Loucy (cell line): ENCODE measurements around the gene CTRB2.

ENCODE experiments used
- H2AFZ ChIP-seq: fragments of 200-600 bp; sonication (generic); 2 replicates; pipeline ENCODE4 v1.6.0; 2016; ENCODE audit warnings: antibody characterized with exemption, mild to moderate bottlenecking, low read length, moderate library complexity
- H3F3A ChIP-seq: fragments of 200-600 bp; 2 replicates; pipeline ENCODE4 v1.6.0; 2016; ENCODE audit warnings: antibody characterized with exemption, low read depth, mild to moderate bottlenecking
- H3K27me3 ChIP-seq: fragments of 200-600 bp; sonication (generic); 2 replicates; pipeline ENCODE4 v1.6.1; 2014; ENCODE audit warnings: low read length, mild to moderate bottlenecking; ENCODE audit not compliant: insufficient read depth, poor library complexity, severe bottlenecking
- H3K36me3 ChIP-seq: fragments of 200-600 bp; sonication (generic); 2 replicates; pipeline ENCODE4 v1.6.1; 2016; ENCODE audit warnings: low read length; ENCODE audit not compliant: insufficient read depth
- H3K4me1 ChIP-seq: fragments of 200-600 bp; sonication (generic); 2 replicates; pipeline ENCODE4 v1.5.1; 2014; ENCODE audit warnings: low read length, mild to moderate bottlenecking; ENCODE audit not compliant: insufficient read depth, poor library complexity, severe bottlenecking
- H3K4me2 ChIP-seq: fragments of 200-600 bp; sonication (generic); 2 replicates; pipeline ENCODE4 v1.6.0; 2014; ENCODE audit warnings: antibody characterized with exemption, low read length, low read depth, mild to moderate bottlenecking; ENCODE audit not compliant: poor library complexity, severe bottlenecking
- H3K4me3 ChIP-seq: fragments of 200-600 bp; sonication (generic); 2 replicates; pipeline ENCODE4 v1.5.1; 2014; ENCODE audit warnings: low read length, mild to moderate bottlenecking, mixed read lengths; ENCODE audit not compliant: poor library complexity, severe bottlenecking
- H3K79me2 ChIP-seq: fragments of 200-600 bp; sonication (generic); 2 replicates; pipeline ENCODE4 v1.6.1; 2014; ENCODE audit warnings: low read length; ENCODE audit not compliant: insufficient read depth
- H3K9ac ChIP-seq: fragments of 200-600 bp; sonication (generic); 2 replicates; pipeline ENCODE4 v1.6.0; 2014; ENCODE audit warnings: mild to moderate bottlenecking, low read depth, low read length, moderate library complexity; ENCODE audit not compliant: poor library complexity, severe bottlenecking
- H3K9me2 ChIP-seq: fragments of 200-600 bp; sonication (generic); replicated peaks from 2 replicates; pipeline ENCODE4 v1.6.1; 2016; ENCODE audit warnings: low read depth, low read length, mixed read lengths
- H3K9me3 ChIP-seq: fragments of 200-600 bp; sonication (generic); 2 replicates; pipeline ENCODE4 v1.6.1; 2014; ENCODE audit warnings: mild to moderate bottlenecking, antibody characterized with exemption, low read length, low read depth; ENCODE audit not compliant: insufficient read depth
- H4K20me1 ChIP-seq: fragments of 200-600 bp; sonication (generic); 2 replicates; pipeline ENCODE4 v1.6.0; 2014; ENCODE audit warnings: antibody characterized with exemption, low read length, mild to moderate bottlenecking; ENCODE audit not compliant: insufficient read depth, poor library complexity, severe bottlenecking
- EZH2phosphoT487 ChIP-seq: fragments of 200-600 bp; IDR thresholded peaks from 2 replicates; pipeline ENCODE4 v1.6.1; 2018; ENCODE audit warnings: antibody characterized with exemption, mild to moderate bottlenecking, moderate library complexity, borderline replicate concordance
- TF ChIP-seq, protein P1 (sequence below): fragments of 200-600 bp; sonication (generic); conservative IDR thresholded peaks from 2 replicates; pipeline ENCODE4 v1.5.1; 2014; ENCODE audit warnings: mild to moderate bottlenecking, antibody characterized with exemption, low read length

CTRB2 gene

DNA sequence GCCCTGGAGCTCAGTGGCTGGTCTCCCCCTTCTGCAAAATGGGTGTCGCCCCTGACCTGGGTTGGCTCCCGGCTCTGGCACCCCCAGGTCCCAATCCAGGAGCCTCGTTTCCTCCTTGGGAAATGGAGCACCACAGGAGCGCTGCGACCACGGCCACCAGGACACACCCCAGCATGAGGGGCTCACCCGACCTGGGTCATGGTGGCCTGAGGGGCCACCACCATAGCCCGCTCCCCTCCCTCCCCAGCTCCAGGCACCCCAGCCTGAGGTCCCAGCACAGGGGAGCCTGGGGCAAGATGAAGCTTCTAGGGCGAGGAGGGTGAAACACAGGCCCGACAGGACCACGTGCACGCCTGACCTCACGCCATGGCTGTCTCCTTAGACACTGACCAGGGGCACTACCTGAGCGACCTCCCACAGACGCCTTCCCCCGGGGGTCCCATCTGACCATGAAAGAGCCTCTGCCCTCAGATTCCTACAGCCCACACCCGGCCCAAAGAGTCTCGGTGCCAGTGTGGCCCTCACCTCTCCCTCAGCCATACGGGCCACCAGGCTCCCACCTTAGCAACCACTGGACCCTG, 32.7 kb upstream of the CTRB2 start:
- no peaks in the 10 kb centered on the region for H3K36me3 ChIP-seq
- H3F3A ChIP-seq: no peaks in the 10 kb centered on the region
- H2AFZ ChIP-seq: no peak overlapping the region
- H3K4me1 ChIP-seq: peaks cover 4% of the 10 kb centered on the region
- H3K9me2 ChIP-seq: no peaks in the 10 kb centered on the region
- no peak overlapping the region for H3K4me2 ChIP-seq
- H4K20me1 ChIP-seq: no peaks in the 10 kb centered on the region
- H3K79me2 ChIP-seq: no peaks in the 10 kb centered on the region
- H3K4me3 ChIP-seq: no peak overlapping the region
- TF ChIP-seq, protein P1, sequence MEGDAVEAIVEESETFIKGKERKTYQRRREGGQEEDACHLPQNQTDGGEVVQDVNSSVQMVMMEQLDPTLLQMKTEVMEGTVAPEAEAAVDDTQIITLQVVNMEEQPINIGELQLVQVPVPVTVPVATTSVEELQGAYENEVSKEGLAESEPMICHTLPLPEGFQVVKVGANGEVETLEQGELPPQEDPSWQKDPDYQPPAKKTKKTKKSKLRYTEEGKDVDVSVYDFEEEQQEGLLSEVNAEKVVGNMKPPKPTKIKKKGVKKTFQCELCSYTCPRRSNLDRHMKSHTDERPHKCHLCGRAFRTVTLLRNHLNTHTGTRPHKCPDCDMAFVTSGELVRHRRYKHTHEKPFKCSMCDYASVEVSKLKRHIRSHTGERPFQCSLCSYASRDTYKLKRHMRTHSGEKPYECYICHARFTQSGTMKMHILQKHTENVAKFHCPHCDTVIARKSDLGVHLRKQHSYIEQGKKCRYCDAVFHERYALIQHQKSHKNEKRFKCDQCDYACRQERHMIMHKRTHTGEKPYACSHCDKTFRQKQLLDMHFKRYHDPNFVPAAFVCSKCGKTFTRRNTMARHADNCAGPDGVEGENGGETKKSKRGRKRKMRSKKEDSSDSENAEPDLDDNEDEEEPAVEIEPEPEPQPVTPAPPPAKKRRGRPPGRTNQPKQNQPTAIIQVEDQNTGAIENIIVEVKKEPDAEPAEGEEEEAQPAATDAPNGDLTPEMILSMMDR: no peak
- TF ChIP-seq EZH2phosphoT487: no peak
- no peaks in the 10 kb centered on the region for H3K27me3 ChIP-seq
- no peaks in the 10 kb centered on the region for H3K9me3 ChIP-seq
- no peak overlapping the region for H3K9ac ChIP-seq

DNA sequence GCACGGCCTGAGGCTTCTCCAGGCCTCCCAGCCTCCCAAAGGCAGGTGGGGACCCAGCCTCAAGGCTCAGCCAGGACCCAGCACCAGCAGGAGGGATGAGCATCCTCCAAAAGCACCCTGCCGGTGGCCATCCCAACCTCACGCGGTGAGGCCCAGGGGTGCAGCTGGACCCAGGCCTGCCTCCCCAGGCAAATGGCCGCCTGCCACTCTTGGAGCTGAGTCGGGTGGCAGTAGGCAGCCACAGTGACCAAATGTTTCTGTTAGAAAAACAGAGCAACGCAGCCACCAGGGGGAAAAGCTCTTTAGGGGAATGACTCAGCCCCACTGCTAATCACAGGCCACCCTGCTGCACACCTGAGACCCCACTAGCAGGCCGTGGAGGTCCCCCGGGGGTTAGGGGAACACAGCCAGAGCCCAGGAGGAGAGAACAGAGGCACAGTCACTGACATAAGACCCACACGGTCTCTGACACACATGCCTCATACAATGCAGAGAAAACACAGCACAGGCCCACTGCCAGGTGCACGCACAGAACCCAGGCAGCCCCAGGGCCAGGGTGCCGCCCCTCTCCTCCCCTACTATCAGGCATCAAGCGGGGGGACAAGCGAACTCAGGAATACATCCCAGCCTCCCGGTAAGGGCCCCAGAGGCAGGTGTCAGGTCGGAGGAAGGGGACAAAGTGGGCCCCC, 32.0 kb upstream of the CTRB2 start:
- Histone ChIP-seq H3K79me2 (no peaks in the 10 kb centered on the region), H3K27me3 (no peaks in the 10 kb centered on the region), H2AFZ (no peak overlapping the region), H3K9ac (no peak overlapping the region), H3F3A (no peaks in the 10 kb centered on the region), H3K9me3 (no peaks in the 10 kb centered on the region), H4K20me1 (no peaks in the 10 kb centered on the region), H3K4me2 (no peak overlapping the region), H3K36me3 (no peaks in the 10 kb centered on the region), H3K4me3 (no peak overlapping the region), H3K4me1 (no peaks in the 10 kb centered on the region), H3K9me2 (no peaks in the 10 kb centered on the region)
- TF ChIP-seq EZH2phosphoT487: no peak
- TF ChIP-seq, protein P1: no peak; the same call in 1 of the 2 replicates

DNA sequence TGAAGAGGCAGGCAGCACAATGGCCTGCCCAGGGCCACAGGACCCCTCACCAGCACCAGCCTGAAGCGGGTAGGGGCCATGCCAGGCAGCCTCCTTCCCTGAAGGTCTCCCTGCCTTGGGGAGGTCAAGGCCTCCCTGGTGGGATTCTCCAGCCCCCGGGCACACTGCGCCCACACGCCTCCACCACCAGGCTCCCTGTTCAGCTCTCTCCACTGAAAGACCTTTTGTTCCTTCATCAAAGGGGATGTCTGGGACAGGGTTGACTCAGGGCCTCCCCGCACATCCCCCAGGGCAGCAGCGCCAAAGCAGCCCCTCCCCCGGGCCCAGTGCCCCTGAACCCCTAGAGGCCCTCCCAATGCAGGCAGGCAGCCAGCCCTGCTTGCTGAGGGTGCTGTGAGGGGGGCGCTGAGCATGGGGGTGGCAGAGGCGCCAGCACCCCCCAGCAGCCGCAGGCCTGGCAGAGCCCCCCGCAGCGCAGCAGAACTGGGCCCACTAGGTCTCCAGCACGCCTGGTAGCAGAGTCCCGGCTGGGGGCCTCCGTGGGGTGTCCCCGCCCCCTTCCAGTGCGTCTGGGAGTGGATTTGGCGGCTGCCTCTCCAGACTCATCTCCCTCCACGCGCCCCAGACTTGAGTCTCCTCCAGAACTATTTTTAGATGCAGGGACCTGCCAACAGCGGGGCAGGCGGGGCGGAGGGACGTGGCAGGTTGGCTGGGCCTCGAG, 31.3 kb upstream of the CTRB2 start:
- no peaks in the 10 kb centered on the region for H3K79me2 ChIP-seq

More for the DNA sequence above, 31.3 kb upstream of the CTRB2 start:
- no peak overlapping the region for H2AFZ ChIP-seq
- H3K4me3 ChIP-seq: no peak overlapping the region
- no peaks in the 10 kb centered on the region for H3K36me3 ChIP-seq
- H3K9me3 ChIP-seq: no peaks in the 10 kb centered on the region
- H3K9me2 ChIP-seq: no peaks in the 10 kb centered on the region
- H3K9ac ChIP-seq: no peak overlapping the region
- TF ChIP-seq EZH2phosphoT487: no peak
- TF ChIP-seq, protein P1: no peak
- H3K27me3 ChIP-seq: no peaks in the 10 kb centered on the region
- H3K4me2 ChIP-seq: no peak overlapping the region
- no peaks in the 10 kb centered on the region for H4K20me1 ChIP-seq
- no peaks in the 10 kb centered on the region for H3F3A ChIP-seq
- no peaks in the 10 kb centered on the region for H3K4me1 ChIP-seq
